HL-60 (cell line): ENCODE measurements around the gene AQP12B.

ENCODE experiments used
- CTCF ChIP-seq: IDR thresholded peaks from one replicate; pipeline ENCODE4 v1.5.1; 2011; ENCODE audit warnings: low read length, control low read depth, inconsistent platforms; ENCODE audit not compliant: insufficient read depth
- GABPA ChIP-seq: IDR thresholded peaks from 2 replicates; pipeline ENCODE4 v1.6.1; 2012; ENCODE audit warnings: low read depth
- POLR2AphosphoS5 ChIP-seq: IDR thresholded peaks from 2 replicates; pipeline ENCODE4 v1.6.1; 2012; ENCODE audit warnings: low read depth
- SPI1 ChIP-seq: IDR thresholded peaks from 2 replicates; pipeline ENCODE4 v1.6.1; 2012; ENCODE audit warnings: low read depth, mild to moderate bottlenecking, borderline replicate concordance
- TF ChIP-seq, protein P1 (sequence below): IDR thresholded peaks from 2 replicates; pipeline ENCODE4 v1.6.1; 2012; ENCODE audit warnings: low read depth; ENCODE audit not compliant: insufficient replicate concordance

GRCh38 chr2:240720686-240721595, 38.3 kb upstream of the AQP12B start:
- TF ChIP-seq POLR2AphosphoS5, result no peak
- TF ChIP-seq CTCF, result no peak
- no peak for TF ChIP-seq GABPA
- TF ChIP-seq, protein P1, sequence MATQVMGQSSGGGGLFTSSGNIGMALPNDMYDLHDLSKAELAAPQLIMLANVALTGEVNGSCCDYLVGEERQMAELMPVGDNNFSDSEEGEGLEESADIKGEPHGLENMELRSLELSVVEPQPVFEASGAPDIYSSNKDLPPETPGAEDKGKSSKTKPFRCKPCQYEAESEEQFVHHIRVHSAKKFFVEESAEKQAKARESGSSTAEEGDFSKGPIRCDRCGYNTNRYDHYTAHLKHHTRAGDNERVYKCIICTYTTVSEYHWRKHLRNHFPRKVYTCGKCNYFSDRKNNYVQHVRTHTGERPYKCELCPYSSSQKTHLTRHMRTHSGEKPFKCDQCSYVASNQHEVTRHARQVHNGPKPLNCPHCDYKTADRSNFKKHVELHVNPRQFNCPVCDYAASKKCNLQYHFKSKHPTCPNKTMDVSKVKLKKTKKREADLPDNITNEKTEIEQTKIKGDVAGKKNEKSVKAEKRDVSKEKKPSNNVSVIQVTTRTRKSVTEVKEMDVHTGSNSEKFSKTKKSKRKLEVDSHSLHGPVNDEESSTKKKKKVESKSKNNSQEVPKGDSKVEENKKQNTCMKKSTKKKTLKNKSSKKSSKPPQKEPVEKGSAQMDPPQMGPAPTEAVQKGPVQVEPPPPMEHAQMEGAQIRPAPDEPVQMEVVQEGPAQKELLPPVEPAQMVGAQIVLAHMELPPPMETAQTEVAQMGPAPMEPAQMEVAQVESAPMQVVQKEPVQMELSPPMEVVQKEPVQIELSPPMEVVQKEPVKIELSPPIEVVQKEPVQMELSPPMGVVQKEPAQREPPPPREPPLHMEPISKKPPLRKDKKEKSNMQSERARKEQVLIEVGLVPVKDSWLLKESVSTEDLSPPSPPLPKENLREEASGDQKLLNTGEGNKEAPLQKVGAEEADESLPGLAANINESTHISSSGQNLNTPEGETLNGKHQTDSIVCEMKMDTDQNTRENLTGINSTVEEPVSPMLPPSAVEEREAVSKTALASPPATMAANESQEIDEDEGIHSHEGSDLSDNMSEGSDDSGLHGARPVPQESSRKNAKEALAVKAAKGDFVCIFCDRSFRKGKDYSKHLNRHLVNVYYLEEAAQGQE, result no peak
- no peak for TF ChIP-seq SPI1
